Pancreas (tissue), 10 donors: ENCODE data around the gene SORCS2. TPM values are rescaled to one million over a fixed set of nuclear protein-coding genes. Genes with fewer than 3 reads are reported as not detected.
A peak's percentile ranks its signal among the peaks of the same experiment; 100 is the strongest.

Source experiments
- ATAC-seq, 4 donors: fragments of 200-7000 bp; cut with Tn5 transposase; one replicate each; pipeline versions ENCODE4 v1.8.0 to v1.9.1; 2020; ENCODE audit warnings: mild to moderate bottlenecking in 4 of 4, moderate library complexity in 4 of 4
- DNase-seq, 6 donors: peaks; one replicate each; pipeline ENCODE4 v3.0.0-alpha.2; 2020
- FAIRE-seq: peaks from 2 replicates; lab custom pipeline; 2012; peaks lifted over from hg19 to GRCh38; lab: Jason Lieb, UNC
- H3K27ac ChIP-seq, 4 donors: fragments of 200-600 bp; sonication (generic); 1 replicate in 3 of 4; 2 replicates in 1 of 4; pipeline versions ENCODE4 v1.5.0 to v1.8.0; 2020
- H3K27me3 ChIP-seq, 4 donors: fragments of 200-600 bp; one replicate each; pipeline ENCODE4 v1.8.0; 2021
- H3K36me3 ChIP-seq, 3 donors: fragments of 200-600 bp; sonication (generic) in 1 of 3; one replicate each; pipeline versions ENCODE4 v1.5.0 to v1.8.0; 2020 to 2021
- H3K4me1 ChIP-seq, 3 donors: fragments of 200-600 bp; one replicate each; pipeline ENCODE4 v1.8.0; 2021
- H3K4me3 ChIP-seq, 4 donors: fragments of 200-600 bp; sonication (generic) in 2 of 4; one replicate each; pipeline versions ENCODE4 v1.5.0 to v1.8.0; 2020 to 2021
- H3K9me3 ChIP-seq, 4 donors: fragments of 200-600 bp; one replicate each; pipeline ENCODE4 v1.8.0; 2021
- CTCF ChIP-seq, 4 donors: fragments of 200-600 bp; sonication (generic) in 3 of 4; IDR thresholded peaks; one replicate each; pipeline versions ENCODE4 v1.5.0 to v1.8.0; 2021; ENCODE audit warnings: antibody characterized with exemption in 4 of 4
- WGBS, 2 donors: extraction: QIAGEN DNeasy Blood & Tissue Kit; methylation state at CpG; one replicate each; pipeline ENCODE4 v1.1.7; 2013; 5-methylcytosine and 5-hydroxymethylcytosine counted together
- intact Hi-C, 3 donors: fragments of 100-400 bp; cut with DNase I; formaldehyde crosslinking; loops; one replicate each; pipeline versions ENCODE4 v1.11.1 to v1.14.2; 2022
- polyA plus RNA-seq, 2 donors: library from polyadenylated mRNA; stranded (reverse); fragments of 200-250 nt; gene quantifications; one replicate each; pipeline ENCODE4 v1.2.3, GENCODE V29; 2013
- total RNA-seq, 6 donors: library from RNA; stranded (reverse); fragmentation: NEBNext Ultra II Directional in 4 of 6; extraction: Animal tissue kit (Norgen Biotek cat#: 25700) in 4 of 6; gene quantifications; one replicate each; pipeline versions ENCODE4 v1.2.1 to v1.2.4, GENCODE V29; 2021 to 2023
- donor health status: healthy with polysubstance abuse.
- donor health status: DM: no; HTN: no; CAD: no; lungs with moderate emphysema.
- donor health status: DM: no; HTN: no; CAD: no.
- donor health status: control.
- donor health status: control.
- donor health status: Bipolar disorder and iron deficiency.
- donor health status: DM: yes; HTN: yes; CAD: no.
- donor health status: DM: no; HTN: no; CAD: no.
- donor health status: DM: no; HTN: no; CAD: no.
- donor health status: DM: yes; HTN: yes; CAD: no.

SORCS2 gene
- total and polyA plus RNA-seq, 8 donors, result 0.14 to 1.7 (median 0.42) TPM

- Histone ChIP-seq H3K27me3 (no peaks in the 10 kb centered on the region), H3K9me3 (no peaks in the 10 kb centered on the region), H3K4me1 (no peaks in the 10 kb centered on the region), H3K4me3 (no peak overlapping the region), H3K36me3 (no peaks in the 10 kb centered on the region), H3K27ac (no peak overlapping the region)
- WGBS, 2 donors, result 30% methylated on average over 16 of the region's 16 CpGs
- ATAC-seq, result peak; percentile 81 to 96 (median 87)
- intact Hi-C loops, result no loop called here
- TF ChIP-seq CTCF (IDR thresholded peaks at IDR 0.05), result no peak
- peak in 3 of 6 donors; percentile 39 to 53 (median 51) for DNase-seq
- no peak for FAIRE-seq
Measured at GRCh38 chr4:7559741-7560395, 367.5 kb downstream of the SORCS2 start.

GRCh38 chr4:7561557-7561956 lies 369.2 kb downstream of the SORCS2 start:
- no peak for DNase-seq
- Histone ChIP-seq H3K4me1 (no peaks in the 10 kb centered on the region), H3K27ac (no peak overlapping the region), H3K27me3 (no peaks in the 10 kb centered on the region), H3K9me3 (no peaks in the 10 kb centered on the region), H3K36me3 (no peaks in the 10 kb centered on the region), H3K4me3 (no peak overlapping the region)
- no peak for ATAC-seq
- 45 to 69% methylated on average over 2 of the region's 2 CpGs for WGBS, 2 donors
- TF ChIP-seq CTCF (IDR thresholded peaks at IDR 0.05), result no peak
- intact Hi-C loops, result no loop called here
- no peak for FAIRE-seq

- Histone ChIP-seq H3K36me3 (no peaks in the 10 kb centered on the region), H3K4me1 (no peaks in the 10 kb centered on the region), H3K27me3 (no peaks in the 10 kb centered on the region), H3K27ac (no peak overlapping the region), H3K4me3 (no peak overlapping the region), H3K9me3 (no peaks in the 10 kb centered on the region)
- no peak for TF ChIP-seq CTCF (IDR thresholded peaks at IDR 0.05)
- no peak for DNase-seq
- no peak for FAIRE-seq
- intact Hi-C loops, result no loop called here
- ATAC-seq, result no peak
- 66 to 67% methylated on average over 5 of the region's 5 CpGs for WGBS, 2 donors
Measured at GRCh38 chr4:7564242-7564641, 371.9 kb downstream of the SORCS2 start.

GRCh38 chr4:7565483-7565882 lies 373.1 kb downstream of the SORCS2 start:
- H3K27ac ChIP-seq, result no peak overlapping the region
- H3K36me3 ChIP-seq, result no peaks in the 10 kb centered on the region
- no peak for DNase-seq
- H3K27me3 ChIP-seq, result no peaks in the 10 kb centered on the region
- no peaks in the 10 kb centered on the region for H3K9me3 ChIP-seq
- TF ChIP-seq CTCF (IDR thresholded peaks at IDR 0.05), result no peak
- intact Hi-C loops, result no loop called here
- ATAC-seq, result no peak
- H3K4me3 ChIP-seq, result no peak overlapping the region
- no peak for FAIRE-seq
- 73 to 82% methylated on average over 4 of the region's 4 CpGs for WGBS, 2 donors
- H3K4me1 ChIP-seq, result no peaks in the 10 kb centered on the region
